ENCODE results near the gene ATL1.

- TF ChIP-seq ZNF549 (CRISPR knock-in tag; IDR thresholded peaks at IDR 0.05) (no peak), CTCF (CRISPR knock-in tag; IDR thresholded peaks at IDR 0.05) (no peak), ZNF710 (CRISPR knock-in tag; IDR thresholded peaks at IDR 0.05; ENCODE audit: borderline replicate concordance) (no peak), NFIC (IDR thresholded peaks at IDR 0.05; ENCODE audit: low read length) (no peak), ZNF562 (CRISPR knock-in tag; IDR thresholded peaks at IDR 0.05; ENCODE audit: borderline replicate concordance) (no peak), PHF5A (CRISPR knock-in tag; IDR thresholded peaks at IDR 0.05; ENCODE audit: low read depth, unreplicated experiment) (no peak), ATAD3A (CRISPR knock-in tag; IDR thresholded peaks at IDR 0.05) (no peak), ZNF317 (CRISPR knock-in tag; IDR thresholded peaks at IDR 0.05) (no peak), GATAD1 (CRISPR knock-in tag; IDR thresholded peaks at IDR 0.05) (no peak)
Observed at GRCh38 chr14:50607761-50608160, 47.8 kb downstream of the ATL1 start.

Measured in HepG2 (cell line).